MM.1S (cell line): Measurements from ENCODE around the gene BMPR1A.

Source experiments
- EZH2 ChIP-seq: fragments of 300-600 bp; sonication (generic); optimal IDR thresholded peaks from 2 replicates; pipeline ENCODE3; 2017; ENCODE audit warnings: low read depth, mild to moderate bottlenecking, antibody characterized with exemption, low read length, mixed read lengths
- EZH2phosphoT487 ChIP-seq: fragments of 300-600 bp; sonication (generic); IDR thresholded peaks from 2 replicates; pipeline ENCODE4 v1.6.1; 2018; ENCODE audit warnings: antibody characterized with exemption, low read length
- TF ChIP-seq, protein P1 (sequence below): fragments of 300-600 bp; sonication (generic); IDR thresholded peaks from 2 replicates; pipeline ENCODE4 v1.5.1; 2016; ENCODE audit warnings: antibody characterized with exemption, low read length, mixed read lengths

DNA sequence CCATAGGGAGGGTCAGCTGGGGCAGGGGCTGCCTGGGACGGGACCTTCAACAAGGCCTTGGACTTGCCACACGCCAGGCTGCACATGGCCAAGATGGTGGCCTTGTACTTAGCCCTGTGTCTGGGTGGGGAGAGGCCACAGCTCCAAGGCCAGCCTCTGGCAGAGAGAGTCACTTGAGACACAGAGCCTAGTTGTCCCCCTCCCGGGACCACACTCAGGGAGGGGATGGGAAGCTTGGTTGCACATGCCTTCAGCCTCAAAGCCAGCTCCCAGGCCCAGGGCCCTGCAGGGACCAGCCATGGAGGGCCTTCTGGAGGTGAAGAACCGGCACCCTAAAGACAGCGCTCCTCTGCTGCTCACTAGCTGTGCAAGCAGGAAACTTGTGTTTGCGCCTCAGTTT, 184.3 kb downstream of the BMPR1A start:
- TF ChIP-seq, protein P1, sequence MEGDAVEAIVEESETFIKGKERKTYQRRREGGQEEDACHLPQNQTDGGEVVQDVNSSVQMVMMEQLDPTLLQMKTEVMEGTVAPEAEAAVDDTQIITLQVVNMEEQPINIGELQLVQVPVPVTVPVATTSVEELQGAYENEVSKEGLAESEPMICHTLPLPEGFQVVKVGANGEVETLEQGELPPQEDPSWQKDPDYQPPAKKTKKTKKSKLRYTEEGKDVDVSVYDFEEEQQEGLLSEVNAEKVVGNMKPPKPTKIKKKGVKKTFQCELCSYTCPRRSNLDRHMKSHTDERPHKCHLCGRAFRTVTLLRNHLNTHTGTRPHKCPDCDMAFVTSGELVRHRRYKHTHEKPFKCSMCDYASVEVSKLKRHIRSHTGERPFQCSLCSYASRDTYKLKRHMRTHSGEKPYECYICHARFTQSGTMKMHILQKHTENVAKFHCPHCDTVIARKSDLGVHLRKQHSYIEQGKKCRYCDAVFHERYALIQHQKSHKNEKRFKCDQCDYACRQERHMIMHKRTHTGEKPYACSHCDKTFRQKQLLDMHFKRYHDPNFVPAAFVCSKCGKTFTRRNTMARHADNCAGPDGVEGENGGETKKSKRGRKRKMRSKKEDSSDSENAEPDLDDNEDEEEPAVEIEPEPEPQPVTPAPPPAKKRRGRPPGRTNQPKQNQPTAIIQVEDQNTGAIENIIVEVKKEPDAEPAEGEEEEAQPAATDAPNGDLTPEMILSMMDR, result no peak
- no peak for TF ChIP-seq EZH2
- TF ChIP-seq EZH2phosphoT487, result no peak
